ENCODE measurements around the gene ELOVL5.

- TF ChIP-seq TAF1 (IDR thresholded peaks at IDR 0.05; ENCODE audit: low read depth) (no peak), TEAD4 (IDR thresholded peaks at IDR 0.05) (no peak), RAD21 (IDR thresholded peaks at IDR 0.05; ENCODE audit: low read depth) (no peak), EP300 (IDR thresholded peaks at IDR 0.05; ENCODE audit: borderline replicate concordance) (no peak), YY1 (IDR thresholded peaks at IDR 0.05; ENCODE audit: low read depth) (no peak), CEBPB (IDR thresholded peaks at IDR 0.05) (no peak)
- TF ChIP-seq, protein P1, sequence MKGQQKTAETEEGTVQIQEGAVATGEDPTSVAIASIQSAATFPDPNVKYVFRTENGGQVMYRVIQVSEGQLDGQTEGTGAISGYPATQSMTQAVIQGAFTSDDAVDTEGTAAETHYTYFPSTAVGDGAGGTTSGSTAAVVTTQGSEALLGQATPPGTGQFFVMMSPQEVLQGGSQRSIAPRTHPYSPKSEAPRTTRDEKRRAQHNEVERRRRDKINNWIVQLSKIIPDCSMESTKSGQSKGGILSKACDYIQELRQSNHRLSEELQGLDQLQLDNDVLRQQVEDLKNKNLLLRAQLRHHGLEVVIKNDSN (IDR thresholded peaks at IDR 0.05): no peak
Measured at GRCh38 chr6:53282741-53283140, 66.0 kb downstream of the ELOVL5 start.

Measured in Ishikawa (cell line).